CD4-positive, alpha-beta T cell treated with Interleukin-4 for 4 hours (primary cell): ENCODE data around the gene ITIH3.
A peak's percentile ranks its signal among the peaks of the same experiment; 100 is the strongest.
"Not testable (repeated sequence)": the region's sequence is repeated elsewhere in the genome, so short reads cannot be mapped to it uniquely, and the experiment has no call there.

ENCODE experiments used
- DNase-seq: peaks from one replicate; pipeline ENCODE4 v3.0.0-alpha.2; 2020

Gene ITIH3, protein sequence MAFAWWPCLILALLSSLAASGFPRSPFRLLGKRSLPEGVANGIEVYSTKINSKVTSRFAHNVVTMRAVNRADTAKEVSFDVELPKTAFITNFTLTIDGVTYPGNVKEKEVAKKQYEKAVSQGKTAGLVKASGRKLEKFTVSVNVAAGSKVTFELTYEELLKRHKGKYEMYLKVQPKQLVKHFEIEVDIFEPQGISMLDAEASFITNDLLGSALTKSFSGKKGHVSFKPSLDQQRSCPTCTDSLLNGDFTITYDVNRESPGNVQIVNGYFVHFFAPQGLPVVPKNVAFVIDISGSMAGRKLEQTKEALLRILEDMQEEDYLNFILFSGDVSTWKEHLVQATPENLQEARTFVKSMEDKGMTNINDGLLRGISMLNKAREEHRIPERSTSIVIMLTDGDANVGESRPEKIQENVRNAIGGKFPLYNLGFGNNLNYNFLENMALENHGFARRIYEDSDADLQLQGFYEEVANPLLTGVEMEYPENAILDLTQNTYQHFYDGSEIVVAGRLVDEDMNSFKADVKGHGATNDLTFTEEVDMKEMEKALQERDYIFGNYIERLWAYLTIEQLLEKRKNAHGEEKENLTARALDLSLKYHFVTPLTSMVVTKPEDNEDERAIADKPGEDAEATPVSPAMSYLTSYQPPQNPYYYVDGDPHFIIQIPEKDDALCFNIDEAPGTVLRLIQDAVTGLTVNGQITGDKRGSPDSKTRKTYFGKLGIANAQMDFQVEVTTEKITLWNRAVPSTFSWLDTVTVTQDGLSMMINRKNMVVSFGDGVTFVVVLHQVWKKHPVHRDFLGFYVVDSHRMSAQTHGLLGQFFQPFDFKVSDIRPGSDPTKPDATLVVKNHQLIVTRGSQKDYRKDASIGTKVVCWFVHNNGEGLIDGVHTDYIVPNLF

DNA sequence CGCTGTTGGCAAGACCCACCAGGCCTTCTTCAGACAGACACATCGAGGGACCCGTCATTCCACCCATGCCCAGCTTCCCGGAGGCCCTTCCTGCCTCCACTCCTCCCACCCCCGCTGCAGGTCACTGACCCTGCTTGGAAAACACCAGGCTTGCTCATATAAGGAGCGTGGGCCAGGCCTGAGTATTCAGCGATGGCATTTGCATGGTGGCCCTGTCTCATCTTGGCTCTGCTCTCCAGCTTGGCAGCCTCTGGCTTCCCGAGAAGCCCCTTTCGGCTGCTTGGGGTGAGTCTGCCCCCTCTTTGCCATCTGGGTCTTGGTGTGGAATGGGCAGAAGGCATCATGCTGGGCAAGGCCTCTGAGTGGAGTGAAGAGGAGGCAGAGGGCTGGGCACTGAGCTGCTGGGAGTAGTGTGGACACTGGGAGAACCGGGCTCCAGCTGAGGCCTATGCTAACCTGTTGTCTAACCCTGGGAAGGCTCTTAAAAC is at the start of gene ITIH3:
TSS of gene ITIH3 (plus strand) at position 185 of the 488 bp plus-strand sequence. CDS start at position 193, 8 bp downstream.
- DNase-seq, result no peak

DNA sequence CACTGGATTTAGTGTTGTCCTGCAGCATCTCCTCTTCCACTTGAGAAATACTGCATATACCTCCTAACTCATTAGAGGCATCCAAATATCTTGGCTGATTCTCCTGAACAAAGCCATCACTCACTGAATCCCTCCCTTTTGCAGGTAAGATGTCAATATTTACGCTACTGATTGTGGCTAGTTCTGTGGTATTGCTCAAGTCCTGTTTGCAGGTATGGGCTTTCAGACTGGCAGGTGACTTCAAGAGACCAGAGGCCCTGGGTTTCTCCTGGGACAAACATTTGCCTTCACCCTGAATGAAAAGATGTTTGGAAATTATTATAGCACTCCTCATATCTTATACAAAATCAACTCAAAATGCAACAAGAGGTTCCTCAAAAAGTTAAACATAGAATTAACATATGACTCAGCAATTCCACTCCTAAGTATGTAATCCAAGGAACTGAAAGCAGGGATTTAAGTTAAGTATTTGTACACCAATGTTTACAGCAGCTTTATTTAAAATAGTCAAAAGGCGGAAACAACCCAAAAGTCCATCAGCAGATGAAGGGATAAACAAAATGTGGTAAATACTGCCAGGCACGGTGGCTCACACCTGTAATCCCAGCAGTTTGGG is 42.4 kb upstream of the ITIH3 start:
- no peak for DNase-seq

GRCh38 chr3:52754373-52754772 is 40.2 kb upstream of the ITIH3 start:
- DNase-seq, result no peak

DNA sequence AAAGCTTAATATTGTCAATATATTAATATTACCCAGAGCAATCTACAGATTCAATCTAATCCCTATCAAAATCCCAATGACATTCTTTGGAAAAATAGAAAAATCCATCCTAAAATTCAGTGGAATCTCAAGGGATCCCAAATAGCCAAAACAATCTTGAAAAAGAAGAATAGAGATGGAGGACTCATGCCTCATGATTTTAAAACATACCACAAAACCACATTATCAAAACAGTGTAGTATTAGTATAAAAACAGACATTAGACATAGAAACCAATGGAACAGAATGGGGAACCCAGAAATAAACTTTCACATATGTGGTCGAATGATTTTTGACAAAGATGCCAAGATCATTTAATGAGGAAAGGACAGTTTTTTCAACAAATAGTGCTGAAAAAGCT is 38.5 kb upstream of the ITIH3 start:
- DNase-seq, result no peak

- DNase-seq, result no peak
Observed at GRCh38 chr3:52763466-52763865, 31.1 kb upstream of the ITIH3 start.

- no peak for DNase-seq
Observed at GRCh38 chr3:52769786-52770455, 24.7 kb upstream of the ITIH3 start.

DNA sequence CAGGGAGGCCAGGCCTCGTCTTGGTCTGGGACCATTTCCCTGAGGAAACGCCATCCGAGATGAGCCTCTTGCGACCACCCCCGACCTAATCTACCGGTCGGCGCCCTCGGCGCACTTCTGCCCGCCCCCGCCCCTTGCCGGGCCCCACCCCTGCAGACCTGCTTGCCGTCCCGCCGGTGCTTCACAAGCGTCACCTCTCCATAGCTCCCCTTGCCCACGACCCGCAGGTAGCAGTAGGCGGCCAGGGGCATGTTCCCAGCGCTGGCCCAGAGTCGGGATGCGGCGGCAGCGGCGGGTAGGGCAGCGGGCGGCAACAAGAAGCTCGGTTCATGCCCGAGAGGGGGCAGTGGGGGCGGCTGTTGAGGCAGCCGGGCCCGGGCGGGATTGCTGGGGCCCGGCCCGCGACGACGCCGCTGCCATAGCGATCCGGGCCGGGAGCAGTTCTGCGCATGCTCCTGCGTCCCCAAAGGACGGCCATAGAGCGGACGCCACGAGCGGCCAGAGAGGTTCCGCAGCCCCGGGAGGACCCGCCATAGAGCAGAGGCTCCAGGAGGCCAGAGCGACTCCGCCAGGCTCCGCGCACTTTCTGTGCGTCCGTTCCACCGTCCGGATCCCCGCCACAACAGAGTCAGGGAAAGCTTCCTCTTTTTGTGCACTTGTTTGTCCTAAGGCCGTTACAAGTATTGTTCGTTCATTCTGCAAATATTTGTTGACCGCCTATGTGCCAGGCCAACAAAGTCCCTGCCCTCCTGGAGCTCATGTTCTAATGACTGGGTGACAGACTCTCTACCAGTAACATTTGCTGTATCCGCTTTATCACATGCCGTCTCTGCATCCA is 23.9 kb upstream of the ITIH3 start, which contains the start of gene NEK4:
TSS of gene NEK4 (minus strand) at position 445 of the 838 bp plus-strand sequence. CDS start at position 251, 194 bp downstream.
- peak; percentile 90 for DNase-seq

DNA sequence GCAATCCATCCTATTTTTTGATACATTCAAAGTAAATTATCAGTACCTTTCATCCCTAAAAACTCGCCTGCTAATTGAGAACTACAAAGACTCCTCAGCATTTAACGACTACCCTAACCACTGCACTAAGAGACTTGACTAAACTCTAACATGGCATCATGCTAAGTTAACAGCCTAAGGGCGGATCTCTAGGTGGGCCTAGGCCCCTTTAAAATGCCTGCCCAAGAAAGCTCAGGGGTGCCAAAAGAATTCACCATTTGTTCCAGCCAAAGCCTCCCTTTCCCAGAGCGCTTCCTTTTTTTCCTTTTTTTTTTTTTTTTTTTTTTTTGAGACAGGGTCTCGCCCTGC is 23.3 kb upstream of the ITIH3 start:
- DNase-seq, result no peak

DNA sequence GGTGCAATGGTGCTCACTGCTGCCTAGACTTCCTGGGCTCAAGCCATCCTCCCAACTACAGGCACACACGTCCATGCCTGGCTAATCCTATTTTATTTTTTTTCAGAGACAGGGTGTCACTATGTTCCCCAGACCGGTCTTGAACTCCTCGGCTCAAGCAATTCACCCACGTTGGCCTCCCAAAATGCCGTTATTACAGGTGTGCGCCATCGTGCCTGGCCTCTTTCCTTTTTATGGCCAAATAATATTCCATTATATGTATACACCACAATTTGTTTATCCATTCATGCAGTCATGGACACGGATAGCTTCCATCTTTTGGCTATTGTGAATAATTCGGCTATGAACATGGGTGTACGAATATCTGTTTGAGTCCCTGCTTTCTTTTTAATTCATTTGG is 22.9 kb upstream of the ITIH3 start:
- DNase-seq, result no peak

- no peak for DNase-seq
Observed at GRCh38 chr3:52773361-52774065, 21.1 kb upstream of the ITIH3 start.

DNA sequence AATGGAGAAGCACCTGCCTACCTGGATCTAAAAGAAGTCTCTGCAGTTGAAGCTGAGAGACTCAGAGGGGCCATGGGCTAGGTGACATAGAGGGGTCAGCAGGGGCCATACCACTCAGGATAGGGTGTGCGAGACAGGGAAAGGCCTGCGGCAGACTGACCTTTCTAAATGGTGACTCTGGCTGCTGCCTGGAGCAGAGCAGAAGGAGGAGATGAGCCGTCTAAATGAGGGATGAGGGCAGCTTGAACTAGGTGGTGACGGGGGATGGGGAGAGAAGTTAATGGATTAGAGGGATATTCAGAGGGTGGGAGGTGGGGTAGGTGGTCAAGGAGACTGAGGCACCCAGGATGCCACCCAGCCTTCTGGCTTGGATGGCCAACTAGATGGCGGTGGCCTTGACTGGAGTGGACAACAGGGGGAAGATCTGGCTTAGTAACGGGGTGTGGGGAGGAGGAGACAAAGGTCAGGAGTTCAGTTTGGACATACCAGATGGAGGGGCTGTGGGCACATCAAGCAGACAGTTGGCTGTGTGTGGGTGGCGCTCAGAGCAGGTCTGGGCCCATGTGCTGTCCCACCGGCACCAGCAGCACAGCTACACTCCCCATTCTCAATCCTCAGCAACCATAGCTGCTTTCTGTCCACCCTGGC is 20.4 kb upstream of the ITIH3 start:
- DNase-seq, result no peak

DNA sequence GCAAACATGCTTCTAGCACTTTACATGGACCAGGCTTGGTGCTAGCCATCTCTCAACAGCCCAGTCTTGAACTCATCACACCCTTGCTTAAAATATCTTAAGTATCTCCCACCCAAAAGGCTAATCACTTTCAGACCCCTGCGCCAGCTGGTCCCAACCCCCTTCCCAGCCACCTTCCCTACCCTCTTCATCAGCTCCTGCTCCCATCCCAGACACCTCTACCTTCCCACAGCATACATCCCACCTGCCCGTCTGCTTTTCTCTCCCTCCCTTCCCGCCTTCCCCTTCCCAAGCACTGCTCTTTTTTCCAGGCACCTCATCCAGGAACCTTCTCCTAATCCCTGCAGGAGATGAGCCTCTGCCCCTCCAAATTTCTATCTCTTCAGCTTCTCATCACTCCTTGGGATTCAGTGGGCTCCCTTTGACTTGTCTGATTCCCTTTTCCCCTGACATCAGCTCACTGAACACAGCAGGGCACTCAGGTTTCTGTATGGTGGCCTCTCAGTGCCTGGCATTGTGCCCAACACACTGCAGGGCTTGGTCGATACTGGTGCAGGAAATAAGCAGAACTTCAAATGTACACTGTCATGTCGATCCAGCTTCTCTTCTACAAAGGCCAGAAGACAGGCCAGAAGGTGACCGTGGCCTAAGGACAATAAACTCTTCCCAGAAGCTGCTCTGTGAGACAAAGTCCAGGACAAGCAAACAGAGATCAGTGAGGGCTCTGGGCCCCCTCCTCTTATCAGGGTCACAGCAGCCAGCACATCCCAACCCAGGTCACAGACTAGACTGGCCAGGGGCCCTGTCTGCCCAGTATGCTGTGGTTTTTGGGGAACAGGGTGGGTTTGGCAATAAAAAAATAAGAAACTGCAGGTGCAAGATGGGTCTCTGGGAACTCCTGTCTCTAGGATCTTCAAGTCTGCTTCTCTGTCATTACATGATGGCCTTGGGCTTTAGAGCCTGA is 19.4 kb upstream of the ITIH3 start:
- no peak for DNase-seq

GRCh38 chr3:52775877-52776276 is 18.7 kb upstream of the ITIH3 start:
- no peak for DNase-seq

- DNase-seq, result not testable (repeated sequence)
Observed at GRCh38 chr3:52776486-52776885, 18.1 kb upstream of the ITIH3 start.

DNA sequence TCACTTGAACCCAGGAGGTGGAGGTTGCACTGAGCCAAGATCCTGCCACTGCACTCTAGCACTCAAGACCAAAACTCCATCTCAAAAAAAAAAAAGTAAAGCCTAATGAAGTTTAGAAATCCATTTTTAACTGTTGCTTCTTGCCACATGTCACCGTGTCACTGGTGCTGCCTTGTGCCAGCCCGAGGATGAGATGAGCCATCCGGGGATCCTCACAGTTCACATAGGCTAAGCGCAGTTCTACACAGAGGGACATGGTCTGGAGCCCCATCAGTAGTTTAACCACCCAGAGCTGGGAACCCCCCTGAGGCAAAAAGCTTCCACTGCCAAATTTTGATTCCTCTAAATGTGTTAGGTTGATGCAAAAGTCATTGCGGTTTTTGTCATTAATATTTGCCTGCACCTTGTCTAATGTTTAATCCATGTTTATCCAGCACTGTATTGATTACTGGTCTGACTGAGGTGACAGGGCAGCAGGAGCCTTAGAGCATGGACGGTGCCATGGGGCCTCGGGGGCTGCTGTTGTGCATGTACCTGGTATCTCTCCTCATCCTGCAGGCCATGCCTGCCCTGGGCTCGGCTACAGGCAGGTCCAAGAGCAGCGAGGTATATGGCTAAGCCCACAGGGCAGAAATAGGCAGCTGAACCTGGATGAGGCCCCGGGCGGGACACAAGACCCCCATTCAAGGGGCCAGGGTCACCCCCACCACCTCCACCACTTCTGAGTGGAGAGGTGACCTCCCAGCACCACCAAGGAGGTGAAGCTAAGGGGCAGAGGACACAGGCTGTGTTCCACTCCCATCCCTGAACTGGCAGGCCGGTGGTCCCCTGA is 17.3 kb upstream of the ITIH3 start, which contains the start of gene ITIH1:
TSS of gene ITIH1 (plus strand) at position 473 of the 832 bp plus-strand sequence. CDS start at position 490, 17 bp downstream.
- DNase-seq, result no peak

GRCh38 chr3:52777959-52778805 is 16.4 kb upstream of the ITIH3 start:
- DNase-seq, result no peak
